Left lung (tissue), 10 donors: ENCODE results near the gene C1QTNF12. TPM values are rescaled to one million over a fixed set of nuclear protein-coding genes. Genes with fewer than 3 reads are reported as not detected.
A peak's percentile ranks its signal among the peaks of the same experiment; 100 is the strongest.

Experiments
- ATAC-seq: fragments of 200-7000 bp; cut with Tn5 transposase; one replicate; pipeline ENCODE4 v1.9.1; 2020; ENCODE audit warnings: moderate library complexity
- DNase-seq, 4 donors: peaks; one replicate each; pipeline ENCODE4 v3.0.0-alpha.2; 2013 to 2020
- H3K27ac ChIP-seq, 2 donors: fragments of 200-600 bp; sonication (generic) in 1 of 2; one replicate each; pipeline versions ENCODE4 v1.5.0 to v1.8.0; 2020 to 2021
- H3K27me3 ChIP-seq, 2 donors: fragments of 200-600 bp; sonication (generic) in 1 of 2; one replicate each; pipeline versions ENCODE4 v1.5.0 to v1.8.0; 2020 to 2021
- H3K36me3 ChIP-seq, 2 donors: fragments of 200-600 bp; sonication (generic) in 1 of 2; one replicate each; pipeline versions ENCODE4 v1.5.0 to v1.8.0; 2020 to 2021
- H3K4me1 ChIP-seq, 2 donors: fragments of 200-600 bp; one replicate each; pipeline ENCODE4 v1.8.0; 2021
- H3K4me3 ChIP-seq, 2 donors: fragments of 200-600 bp; sonication (generic) in 1 of 2; one replicate each; pipeline versions ENCODE4 v1.5.0 to v1.8.0; 2020 to 2021; ENCODE audit warnings: mild to moderate bottlenecking in 1 of 2
- H3K9me3 ChIP-seq, 2 donors: fragments of 200-600 bp; sonication (generic) in 1 of 2; one replicate each; pipeline versions ENCODE4 v1.5.0 to v1.8.0; 2020 to 2021
- intact Hi-C, 2 donors: fragments of 100-400 bp; cut with DNase I; formaldehyde crosslinking; loops; one replicate each; pipeline versions ENCODE4 v1.11.2 to v1.14.2; 2022
- polyA plus RNA-seq, 6 donors: library from polyadenylated mRNA; unstranded; fragments of 120-200 nt; gene quantifications; one replicate each; pipeline ENCODE4 v1.2.1, GENCODE V29; 2013; ENCODE audit not compliant: insufficient read length in 6 of 6
- total RNA-seq, 2 donors: library from RNA; stranded (reverse); fragmentation: NEBNext Ultra II Directional; extraction: Animal tissue kit (Norgen Biotek cat#: 25700); gene quantifications; one replicate each; pipeline ENCODE4 v1.2.1, GENCODE V29; 2021
- TF ChIP-seq, protein P1 (sequence below), 2 donors: fragments of 200-600 bp; sonication (generic) in 1 of 2; IDR thresholded peaks; one replicate each; pipeline versions ENCODE4 v1.5.0 to v1.8.0; 2021; ENCODE audit warnings: antibody characterized with exemption in 2 of 2
- donor health status: DM: no; HTN: yes; CAD: no.
- donor health status: DM: no; HTN: no; CAD: no.

The C1QTNF12 gene
- total and polyA plus RNA-seq, 8 donors = 0.52 to 2.2 (median 0.94) TPM

DNA sequence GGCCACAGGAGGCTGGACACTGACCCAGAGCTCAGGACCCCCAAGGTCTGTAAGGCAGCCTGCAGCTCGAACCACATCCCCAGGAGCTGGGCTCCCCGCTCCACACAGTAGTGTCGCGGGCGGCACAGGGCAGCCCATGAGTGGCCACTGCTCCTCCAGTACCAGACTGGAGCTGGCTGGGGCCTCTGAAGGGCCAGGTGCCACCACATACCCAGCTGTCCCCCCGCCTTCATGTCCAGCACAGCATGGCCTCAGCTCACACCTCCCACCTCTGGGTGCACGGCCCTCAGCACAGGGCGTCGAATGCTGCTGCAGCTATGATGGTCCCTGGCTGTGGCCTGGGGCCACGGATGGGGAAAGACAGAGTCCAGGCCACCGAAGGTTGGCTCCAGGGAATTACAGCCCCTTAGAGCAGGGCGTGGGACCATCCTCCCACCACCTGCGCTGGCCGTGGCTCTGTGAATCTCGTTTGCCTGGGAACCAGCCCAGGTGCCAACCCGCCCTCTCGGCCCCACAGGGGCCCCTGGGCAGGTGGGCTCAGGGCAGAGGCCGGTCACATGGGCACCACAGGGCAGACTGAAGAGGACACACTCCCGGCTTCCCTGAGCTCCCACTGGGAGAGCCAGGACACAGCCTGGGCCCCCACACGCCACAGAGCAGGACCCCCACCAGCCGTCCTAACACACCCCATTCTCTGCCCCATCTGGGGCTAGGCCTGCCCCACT, 30.5 kb downstream of the C1QTNF12 start:
- Histone ChIP-seq H3K4me1 (peaks cover 0 to 40% of the 10 kb centered on the region in 2 donors), H3K4me3 (no peak overlapping the region), H3K27me3 (peaks cover 0 to 26% of the 10 kb centered on the region in 2 donors), H3K27ac (peak overlapping the region in 1 of 2 donors; percentile 28), H3K9me3 (no peaks in the 10 kb centered on the region), H3K36me3 (peaks cover 0 to 59% of the 10 kb centered on the region in 2 donors)
- intact Hi-C loops = no loop called here
- no peak for ATAC-seq
- TF ChIP-seq, protein P1, sequence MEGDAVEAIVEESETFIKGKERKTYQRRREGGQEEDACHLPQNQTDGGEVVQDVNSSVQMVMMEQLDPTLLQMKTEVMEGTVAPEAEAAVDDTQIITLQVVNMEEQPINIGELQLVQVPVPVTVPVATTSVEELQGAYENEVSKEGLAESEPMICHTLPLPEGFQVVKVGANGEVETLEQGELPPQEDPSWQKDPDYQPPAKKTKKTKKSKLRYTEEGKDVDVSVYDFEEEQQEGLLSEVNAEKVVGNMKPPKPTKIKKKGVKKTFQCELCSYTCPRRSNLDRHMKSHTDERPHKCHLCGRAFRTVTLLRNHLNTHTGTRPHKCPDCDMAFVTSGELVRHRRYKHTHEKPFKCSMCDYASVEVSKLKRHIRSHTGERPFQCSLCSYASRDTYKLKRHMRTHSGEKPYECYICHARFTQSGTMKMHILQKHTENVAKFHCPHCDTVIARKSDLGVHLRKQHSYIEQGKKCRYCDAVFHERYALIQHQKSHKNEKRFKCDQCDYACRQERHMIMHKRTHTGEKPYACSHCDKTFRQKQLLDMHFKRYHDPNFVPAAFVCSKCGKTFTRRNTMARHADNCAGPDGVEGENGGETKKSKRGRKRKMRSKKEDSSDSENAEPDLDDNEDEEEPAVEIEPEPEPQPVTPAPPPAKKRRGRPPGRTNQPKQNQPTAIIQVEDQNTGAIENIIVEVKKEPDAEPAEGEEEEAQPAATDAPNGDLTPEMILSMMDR (IDR thresholded peaks at IDR 0.05) = no peak
- peak in 1 of 4 donors; percentile 65 for DNase-seq

DNA sequence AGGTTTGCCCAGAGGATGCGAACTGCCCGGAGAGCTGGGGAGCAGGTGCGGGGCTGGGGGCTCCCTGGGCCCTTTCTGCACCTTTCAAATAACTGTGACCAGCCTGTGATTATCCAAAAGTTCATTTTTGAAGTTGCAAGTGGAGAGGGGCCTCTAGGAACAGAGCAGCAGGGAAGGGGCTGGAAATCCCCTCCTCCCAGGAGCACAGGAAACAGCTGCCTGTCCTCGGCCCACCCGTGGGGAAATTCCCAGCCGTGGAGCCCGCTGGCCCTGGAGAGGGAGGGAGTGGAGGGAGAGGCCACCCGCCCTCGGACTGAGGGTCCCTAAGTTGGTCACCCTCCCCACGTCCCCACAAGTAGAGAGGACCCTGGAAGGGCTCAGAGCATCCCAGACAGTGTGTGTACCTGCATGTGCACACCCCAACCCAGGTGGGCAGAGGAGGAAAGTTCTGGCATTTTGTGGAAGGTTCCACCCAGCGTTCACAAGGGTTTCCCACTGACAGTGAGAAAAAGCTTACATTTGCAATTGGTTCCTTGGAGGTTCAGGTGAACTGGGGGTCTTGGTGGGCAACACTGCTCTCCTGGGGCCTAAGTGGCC, 31.3 kb downstream of the C1QTNF12 start:
- H3K4me1 ChIP-seq = peaks cover 0 to 40% of the 10 kb centered on the region in 2 donors
- peaks cover 0 to 26% of the 10 kb centered on the region in 2 donors for H3K27me3 ChIP-seq
- no peaks in the 10 kb centered on the region for H3K9me3 ChIP-seq
- DNase-seq (peak in 1 of 4 donors; percentile 68), ATAC-seq (no peak)
- peak overlapping the region in 1 of 2 donors; percentile 28 for H3K27ac ChIP-seq
- no peak overlapping the region for H3K4me3 ChIP-seq
- intact Hi-C loops = no loop called here
- peaks cover 0 to 51% of the 10 kb centered on the region in 2 donors for H3K36me3 ChIP-seq
- TF ChIP-seq, protein P1 (IDR thresholded peaks at IDR 0.05) = no peak

DNA sequence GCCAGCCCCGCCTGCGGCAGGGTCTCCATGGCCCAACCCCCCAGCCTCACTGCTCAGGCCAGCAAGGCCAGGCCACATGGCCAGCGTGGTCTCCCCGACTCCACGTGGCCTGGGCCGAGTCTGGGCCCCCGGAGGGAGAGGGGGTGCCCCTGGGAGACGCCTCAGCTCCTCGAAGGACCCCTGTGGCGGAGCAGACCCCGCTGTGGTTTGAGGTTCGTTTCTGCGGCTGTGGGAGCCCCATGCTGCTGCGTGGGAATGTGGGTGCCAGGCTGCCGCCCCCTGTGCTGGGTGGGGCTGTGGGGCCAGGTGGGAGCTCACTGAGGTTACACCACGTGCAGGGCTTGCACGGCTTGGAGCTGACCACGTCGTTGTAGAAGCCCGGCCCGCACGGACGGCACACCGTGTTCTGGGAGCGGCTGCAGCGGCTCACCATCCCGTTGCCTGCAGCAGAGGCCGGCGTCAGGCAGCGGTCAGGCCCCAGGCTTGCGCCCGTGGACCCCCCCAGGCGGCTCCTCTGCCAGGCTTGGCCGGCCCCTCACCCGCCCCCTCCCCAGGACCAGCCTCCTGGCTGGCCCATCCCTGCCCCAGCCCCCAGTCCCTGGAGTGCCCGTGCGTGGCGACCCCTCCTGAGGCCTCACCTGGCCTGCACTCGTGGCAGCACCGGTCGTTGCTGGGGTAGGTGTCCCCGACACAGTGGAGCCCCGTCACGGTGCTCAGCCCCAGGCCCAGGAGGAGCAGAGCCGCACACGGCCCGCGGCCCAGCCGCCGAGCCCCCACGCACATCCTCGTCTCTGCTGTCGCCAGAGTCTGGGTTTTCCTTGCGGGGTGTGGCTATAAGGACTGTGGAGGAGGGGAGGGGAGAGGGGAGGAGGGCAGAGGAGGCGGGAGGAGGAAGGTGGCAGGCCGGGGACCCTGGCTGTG, 32.9 kb downstream of the C1QTNF12 start, which contains the start of gene TNFRSF4:
Gene TNFRSF4, minus strand, starts transcription at position 809 of the 921 bp plus-strand sequence. Its CDS starts 26 bp downstream, at position 783.
- Histone ChIP-seq H3K4me3 (peak within 1 kb of the TSS in 1 of 2 donors; percentile 32), H3K36me3 (peaks cover 0 to 35% of the 10 kb centered on the region in 2 donors), H3K4me1 (peaks cover 0 to 47% of the 10 kb centered on the region in 2 donors), H3K9me3 (no peaks in the 10 kb centered on the region), H3K27me3 (peaks cover 0 to 37% of the 10 kb centered on the region in 2 donors), H3K27ac (peak within 1 kb of the TSS in 1 of 2 donors; percentile 63)
- intact Hi-C loops = no loop called here
- DNase-seq = peak in 1 of 4 donors; percentile 81
- ATAC-seq = peak; percentile 7
- TF ChIP-seq, protein P1 (IDR thresholded peaks at IDR 0.05) = no peak

DNA sequence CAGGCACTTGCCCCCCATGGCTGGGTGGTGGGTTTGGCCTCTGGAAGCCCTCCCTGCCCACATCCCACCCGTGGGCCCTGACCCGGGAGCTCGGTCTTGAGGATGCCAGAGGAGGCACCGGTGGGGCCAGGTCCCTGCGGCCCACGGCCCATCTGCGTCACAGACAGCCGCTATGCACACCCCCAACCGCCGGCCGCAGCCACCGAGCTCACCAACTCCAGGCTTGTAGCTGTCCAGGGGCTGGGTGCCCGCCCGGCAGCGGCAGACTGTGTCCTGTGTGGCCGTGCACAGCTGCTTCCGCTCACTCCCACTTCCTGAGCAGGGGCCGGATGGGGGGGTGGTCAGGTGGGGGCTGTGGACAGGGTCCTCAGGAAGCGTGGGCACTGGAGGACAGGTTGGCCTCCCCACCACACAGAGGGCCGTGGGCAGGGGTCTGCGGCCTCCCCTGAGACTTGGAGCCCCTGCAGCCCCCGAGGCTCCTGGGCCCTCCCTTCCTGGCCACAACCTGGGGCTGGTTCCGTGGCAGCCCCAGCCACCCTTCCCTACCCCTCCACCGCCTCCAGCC, 33.7 kb downstream of the C1QTNF12 start:
- H3K9me3 ChIP-seq = no peaks in the 10 kb centered on the region
- H3K27me3 ChIP-seq = peaks cover 0 to 44% of the 10 kb centered on the region in 2 donors
- H3K36me3 ChIP-seq = peaks cover 0 to 27% of the 10 kb centered on the region in 2 donors
- H3K27ac ChIP-seq = peak overlapping the region in 1 of 2 donors; percentile 63
- H3K4me1 ChIP-seq = peaks cover 4 to 54% of the 10 kb centered on the region in 2 donors
- TF ChIP-seq, protein P1 (IDR thresholded peaks at IDR 0.05) = no peak
- DNase-seq (peak in 2 of 4 donors; percentile 33 to 84), ATAC-seq (peak; percentile 40)
- peak overlapping the region; percentile 7 to 32 for H3K4me3 ChIP-seq
- intact Hi-C loops = no loop called here
